SK-N-SH (cell line): ENCODE measurements around the gene STPG1.

Experiments
- CHD2 ChIP-seq: fragments of 150-350 bp; IDR thresholded peaks from 2 replicates; pipeline ENCODE4 v1.6.1; 2018; ENCODE audit warnings: low read length; ENCODE audit not compliant: partially characterized antibody
- EP300 ChIP-seq, 2 experiments: IDR thresholded peaks; 2 replicates each; pipeline versions ENCODE4 v1.4.0 to v1.6.1; 2012; ENCODE audit warnings: borderline replicate concordance in 1 of 2, low read depth in 1 of 2, low read length in 1 of 2
- JUND ChIP-seq: IDR thresholded peaks from 2 replicates; pipeline ENCODE4 v1.4.0; 2012
- MEF2A ChIP-seq: IDR thresholded peaks from 2 replicates; pipeline ENCODE4 v1.4.0; 2012; ENCODE audit warnings: low read depth, borderline replicate concordance
- NRF1 ChIP-seq: IDR thresholded peaks from 2 replicates; pipeline ENCODE4 v1.6.1; 2012; ENCODE audit warnings: low read depth, mild to moderate bottlenecking, low read length
- POLR2AphosphoS5 ChIP-seq: IDR thresholded peaks from 2 replicates; pipeline ENCODE4 v1.6.1; 2012; ENCODE audit warnings: low read depth, low read length
- RAD21 ChIP-seq: IDR thresholded peaks from 2 replicates; pipeline ENCODE4 v1.6.1; 2012; ENCODE audit warnings: mild to moderate bottlenecking, low read length
- TCF12 ChIP-seq: IDR thresholded peaks from 2 replicates; pipeline ENCODE4 v1.4.0; 2012
- TEAD4 ChIP-seq: IDR thresholded peaks from 2 replicates; pipeline ENCODE4 v1.4.0; 2012; ENCODE audit warnings: mild to moderate bottlenecking, borderline replicate concordance; ENCODE audit not compliant: insufficient read depth
- TF ChIP-seq, protein P1 (sequence below): fragments of 200-600 bp; sonication (generic); IDR thresholded peaks from 2 replicates; pipeline ENCODE4 v1.6.1; 2017; ENCODE audit warnings: antibody characterized with exemption, mild to moderate bottlenecking, moderate library complexity
- TF ChIP-seq, protein P2 (sequence below): IDR thresholded peaks from 2 replicates; pipeline ENCODE4 v1.4.0; 2012; ENCODE audit warnings: low read depth
- TF ChIP-seq, protein P3 (sequence below): fragments of 150-350 bp; IDR thresholded peaks from 2 replicates; pipeline ENCODE4 v1.6.1; 2016; ENCODE audit warnings: mild to moderate bottlenecking, low read depth, low read length

DNA sequence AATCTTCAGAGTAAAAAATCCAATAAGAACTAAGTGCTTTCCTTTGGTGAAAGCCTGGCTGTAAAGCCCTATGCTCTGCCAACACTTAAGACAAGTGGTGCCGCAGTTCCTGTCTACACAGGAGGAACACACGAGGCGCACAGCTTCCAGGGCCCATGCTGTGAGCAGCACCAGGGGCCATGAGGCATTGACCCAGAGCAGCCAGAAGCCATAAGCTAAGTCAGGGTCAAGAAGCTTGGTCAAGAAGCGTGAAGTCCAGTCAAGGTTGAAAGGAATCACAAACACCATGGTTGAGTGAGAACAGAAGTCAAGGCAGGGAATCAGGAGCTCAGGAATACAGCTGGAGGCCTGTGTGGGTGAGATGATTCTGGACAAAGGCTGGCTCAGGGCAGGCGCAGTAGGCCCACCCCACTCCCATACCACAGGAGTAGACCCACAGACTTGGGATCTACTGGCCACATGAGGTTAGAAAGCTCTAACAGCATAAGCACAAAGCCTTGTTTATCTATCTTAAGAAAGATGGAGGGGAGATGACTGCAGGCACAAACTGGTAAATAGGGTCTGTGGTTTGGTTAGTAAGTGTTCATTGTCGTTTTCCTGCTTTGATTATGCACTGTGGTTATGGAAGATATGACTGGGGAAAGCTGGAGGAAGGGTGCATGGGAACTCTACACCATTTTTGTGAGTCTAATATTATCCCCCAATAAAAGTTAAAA, 46.1 kb upstream of the STPG1 start:
- TF ChIP-seq, protein P1, sequence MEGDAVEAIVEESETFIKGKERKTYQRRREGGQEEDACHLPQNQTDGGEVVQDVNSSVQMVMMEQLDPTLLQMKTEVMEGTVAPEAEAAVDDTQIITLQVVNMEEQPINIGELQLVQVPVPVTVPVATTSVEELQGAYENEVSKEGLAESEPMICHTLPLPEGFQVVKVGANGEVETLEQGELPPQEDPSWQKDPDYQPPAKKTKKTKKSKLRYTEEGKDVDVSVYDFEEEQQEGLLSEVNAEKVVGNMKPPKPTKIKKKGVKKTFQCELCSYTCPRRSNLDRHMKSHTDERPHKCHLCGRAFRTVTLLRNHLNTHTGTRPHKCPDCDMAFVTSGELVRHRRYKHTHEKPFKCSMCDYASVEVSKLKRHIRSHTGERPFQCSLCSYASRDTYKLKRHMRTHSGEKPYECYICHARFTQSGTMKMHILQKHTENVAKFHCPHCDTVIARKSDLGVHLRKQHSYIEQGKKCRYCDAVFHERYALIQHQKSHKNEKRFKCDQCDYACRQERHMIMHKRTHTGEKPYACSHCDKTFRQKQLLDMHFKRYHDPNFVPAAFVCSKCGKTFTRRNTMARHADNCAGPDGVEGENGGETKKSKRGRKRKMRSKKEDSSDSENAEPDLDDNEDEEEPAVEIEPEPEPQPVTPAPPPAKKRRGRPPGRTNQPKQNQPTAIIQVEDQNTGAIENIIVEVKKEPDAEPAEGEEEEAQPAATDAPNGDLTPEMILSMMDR, result no peak
- TF ChIP-seq TEAD4, result no peak
- TF ChIP-seq EP300 (IDR thresholded peaks at IDR 0.05; ENCODE audit: borderline replicate concordance in 1 of 2, low read depth in 1 of 2, low read length in 1 of 2), result no peak
- no peak for TF ChIP-seq CHD2
- TF ChIP-seq, protein P2, sequence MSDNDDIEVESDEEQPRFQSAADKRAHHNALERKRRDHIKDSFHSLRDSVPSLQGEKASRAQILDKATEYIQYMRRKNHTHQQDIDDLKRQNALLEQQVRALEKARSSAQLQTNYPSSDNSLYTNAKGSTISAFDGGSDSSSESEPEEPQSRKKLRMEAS, result no peak
- no peak for TF ChIP-seq TCF12
- no peak for TF ChIP-seq NRF1
- TF ChIP-seq POLR2AphosphoS5, result no peak
- TF ChIP-seq, protein P3, sequence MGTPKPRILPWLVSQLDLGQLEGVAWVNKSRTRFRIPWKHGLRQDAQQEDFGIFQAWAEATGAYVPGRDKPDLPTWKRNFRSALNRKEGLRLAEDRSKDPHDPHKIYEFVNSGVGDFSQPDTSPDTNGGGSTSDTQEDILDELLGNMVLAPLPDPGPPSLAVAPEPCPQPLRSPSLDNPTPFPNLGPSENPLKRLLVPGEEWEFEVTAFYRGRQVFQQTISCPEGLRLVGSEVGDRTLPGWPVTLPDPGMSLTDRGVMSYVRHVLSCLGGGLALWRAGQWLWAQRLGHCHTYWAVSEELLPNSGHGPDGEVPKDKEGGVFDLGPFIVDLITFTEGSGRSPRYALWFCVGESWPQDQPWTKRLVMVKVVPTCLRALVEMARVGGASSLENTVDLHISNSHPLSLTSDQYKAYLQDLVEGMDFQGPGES, result no peak
- no peak for TF ChIP-seq RAD21
- TF ChIP-seq MEF2A, result no peak
- no peak for TF ChIP-seq JUND
